Smooth muscle cell (in vitro differentiated cells): Measurements from ENCODE around the gene HOXC6. TPM values are rescaled to one million over a fixed set of nuclear protein-coding genes. Genes with fewer than 3 reads are reported as not detected.

Experiments used
- DNase-seq: peaks from one replicate; lab custom pipeline; 2025; ENCODE audit not compliant: unreplicated experiment; lab: John Stamatoyannopoulos, UW
- H2AFZ ChIP-seq: fragments of 200-600 bp; sonication (generic); 2 replicates; pipeline ENCODE4 v1.6.0; 2016; ENCODE audit warnings: antibody characterized with exemption, low read depth, mild to moderate bottlenecking
- H3F3A ChIP-seq: fragments of 200-600 bp; sonication (generic); 2 replicates; pipeline ENCODE4 v1.6.0; 2017; ENCODE audit warnings: antibody characterized with exemption, low read depth
- H3K27ac ChIP-seq: fragments of 200-600 bp; sonication (generic); 2 replicates; pipeline ENCODE4 v1.5.1; 2016; ENCODE audit warnings: low read depth, mild to moderate bottlenecking
- H3K27me3 ChIP-seq: fragments of 200-600 bp; sonication (generic); 2 replicates; pipeline ENCODE4 v1.6.1; 2016; ENCODE audit warnings: low read depth, mild to moderate bottlenecking
- H3K36me3 ChIP-seq: fragments of 200-600 bp; sonication (generic); 2 replicates; pipeline ENCODE4 v1.5.1; 2016; ENCODE audit warnings: low read depth
- H3K4me1 ChIP-seq: fragments of 200-600 bp; sonication (generic); 2 replicates; pipeline ENCODE4 v1.5.1; 2016; ENCODE audit warnings: low read depth
- H3K4me2 ChIP-seq: fragments of 200-600 bp; sonication (generic); 2 replicates; pipeline ENCODE4 v1.6.0; 2016; ENCODE audit warnings: mild to moderate bottlenecking
- H3K4me3 ChIP-seq: fragments of 200-600 bp; sonication (generic); 2 replicates; pipeline ENCODE4 v1.5.1; 2016; ENCODE audit warnings: mild to moderate bottlenecking
- H3K79me2 ChIP-seq: fragments of 200-600 bp; sonication (generic); 2 replicates; pipeline ENCODE4 v1.6.0; 2016; ENCODE audit warnings: low read depth, mild to moderate bottlenecking
- H3K9ac ChIP-seq: fragments of 200-600 bp; sonication (generic); 2 replicates; pipeline ENCODE4 v1.6.0; 2016; ENCODE audit warnings: low read depth
- H3K9me3 ChIP-seq: fragments of 200-600 bp; sonication (generic); replicated peaks from 2 replicates; pipeline ENCODE4 v1.5.1; 2016; ENCODE audit warnings: low read depth
- H4K20me1 ChIP-seq: fragments of 200-600 bp; sonication (generic); 2 replicates; pipeline ENCODE4 v1.6.0; 2016; ENCODE audit warnings: low read depth
- WGBS: methylation state at CpG from one replicate; pipeline ENCODE4 v1.1.7; 2016; ENCODE audit warnings: low lambda C conversion rate; 5-methylcytosine and 5-hydroxymethylcytosine counted together
- polyA plus RNA-seq: library from polyadenylated mRNA; unstranded; fragments of >200 nt; fragmentation: Nextera tagmentation; extraction: Ambion mirVana; gene quantifications from 2 replicates; pipeline ENCODE4 v1.2.1, GENCODE V29; 2016
- total RNA-seq: library from RNA; depleted of rRNA; stranded (reverse); fragments of >200 nt; gene quantifications from 2 replicates; pipeline ENCODE4 v1.2.3, GENCODE V29; 2014
- TF ChIP-seq, protein P1 (sequence below): fragments of 200-600 bp; sonication (generic); IDR thresholded peaks from 2 replicates; pipeline ENCODE4 v1.5.1; 2017; ENCODE audit warnings: borderline replicate concordance, mild to moderate bottlenecking, antibody characterized with exemption; ENCODE audit not compliant: insufficient read depth, poor library complexity, severe bottlenecking

HOXC6 gene
- total and polyA plus RNA-seq, 2 experiments from 2014 or later, result 3.1 to 12.3 TPM

DNA sequence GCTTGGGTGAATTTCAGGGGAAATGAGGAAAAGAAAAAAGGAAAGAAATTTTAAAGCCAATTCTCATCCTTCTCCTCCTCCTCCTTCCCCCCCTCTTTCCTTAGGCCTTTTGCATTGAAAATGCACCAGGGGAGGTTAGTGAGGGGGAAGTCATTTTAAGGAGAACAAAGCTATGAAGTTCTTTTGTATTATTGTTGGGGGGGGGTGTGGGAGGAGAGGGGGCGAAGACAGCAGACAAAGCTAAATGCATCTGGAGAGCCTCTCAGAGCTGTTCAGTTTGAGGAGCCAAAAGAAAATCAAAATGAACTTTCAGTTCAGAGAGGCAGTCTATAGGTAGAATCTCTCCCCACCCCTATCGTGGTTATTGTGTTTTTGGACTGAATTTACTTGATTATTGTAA, 27.3 kb downstream of the HOXC6 start:
- Histone ChIP-seq H3K4me3 (no peak overlapping the region), H3K36me3 (no peaks in the 10 kb centered on the region), H4K20me1 (peaks cover 6% of the 10 kb centered on the region), H3K9ac (no peak overlapping the region), H3F3A (no peaks in the 10 kb centered on the region), H3K27ac (no peak overlapping the region), H2AFZ (no peak overlapping the region), H3K4me2 (no peak overlapping the region), H3K79me2 (no peaks in the 10 kb centered on the region), H3K4me1 (no peaks in the 10 kb centered on the region), H3K9me3 (no peaks in the 10 kb centered on the region), H3K27me3 (peaks cover 100% of the 10 kb centered on the region)
- TF ChIP-seq, protein P1, sequence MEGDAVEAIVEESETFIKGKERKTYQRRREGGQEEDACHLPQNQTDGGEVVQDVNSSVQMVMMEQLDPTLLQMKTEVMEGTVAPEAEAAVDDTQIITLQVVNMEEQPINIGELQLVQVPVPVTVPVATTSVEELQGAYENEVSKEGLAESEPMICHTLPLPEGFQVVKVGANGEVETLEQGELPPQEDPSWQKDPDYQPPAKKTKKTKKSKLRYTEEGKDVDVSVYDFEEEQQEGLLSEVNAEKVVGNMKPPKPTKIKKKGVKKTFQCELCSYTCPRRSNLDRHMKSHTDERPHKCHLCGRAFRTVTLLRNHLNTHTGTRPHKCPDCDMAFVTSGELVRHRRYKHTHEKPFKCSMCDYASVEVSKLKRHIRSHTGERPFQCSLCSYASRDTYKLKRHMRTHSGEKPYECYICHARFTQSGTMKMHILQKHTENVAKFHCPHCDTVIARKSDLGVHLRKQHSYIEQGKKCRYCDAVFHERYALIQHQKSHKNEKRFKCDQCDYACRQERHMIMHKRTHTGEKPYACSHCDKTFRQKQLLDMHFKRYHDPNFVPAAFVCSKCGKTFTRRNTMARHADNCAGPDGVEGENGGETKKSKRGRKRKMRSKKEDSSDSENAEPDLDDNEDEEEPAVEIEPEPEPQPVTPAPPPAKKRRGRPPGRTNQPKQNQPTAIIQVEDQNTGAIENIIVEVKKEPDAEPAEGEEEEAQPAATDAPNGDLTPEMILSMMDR, result no peak
- WGBS, result 39% methylated on average over 2 of the region's 2 CpGs
- DNase-seq, result no peak

DNA sequence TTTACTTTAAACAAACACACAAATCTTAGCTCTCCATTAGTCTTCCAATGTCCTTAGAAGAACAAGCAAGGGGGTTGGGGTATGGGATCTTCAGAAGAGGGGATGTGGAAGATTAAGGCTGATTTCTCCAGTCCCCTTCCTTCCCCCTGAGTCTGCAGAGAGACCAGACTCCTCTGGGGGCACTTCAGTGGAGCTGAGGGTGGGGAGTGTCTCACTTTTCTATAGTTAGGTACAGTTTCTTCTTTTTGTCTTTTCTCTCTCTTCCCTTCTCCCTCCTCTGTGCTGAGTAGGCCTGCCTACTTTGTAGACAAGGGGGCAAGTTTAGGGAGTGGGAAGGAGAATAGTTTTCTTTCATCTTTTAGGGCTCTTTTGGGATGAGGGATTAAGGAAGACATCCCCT, 27.9 kb downstream of the HOXC6 start:
- Histone ChIP-seq H3K36me3 (no peaks in the 10 kb centered on the region), H3K4me1 (no peaks in the 10 kb centered on the region), H3F3A (no peaks in the 10 kb centered on the region), H3K9me3 (no peaks in the 10 kb centered on the region), H3K27me3 (peaks cover 100% of the 10 kb centered on the region), H4K20me1 (peaks cover 6% of the 10 kb centered on the region), H2AFZ (no peak overlapping the region), H3K4me3 (no peak overlapping the region), H3K9ac (no peak overlapping the region), H3K79me2 (no peaks in the 10 kb centered on the region), H3K27ac (no peak overlapping the region), H3K4me2 (no peak overlapping the region)
- DNase-seq, result no peak
- TF ChIP-seq, protein P1, result no peak

DNA sequence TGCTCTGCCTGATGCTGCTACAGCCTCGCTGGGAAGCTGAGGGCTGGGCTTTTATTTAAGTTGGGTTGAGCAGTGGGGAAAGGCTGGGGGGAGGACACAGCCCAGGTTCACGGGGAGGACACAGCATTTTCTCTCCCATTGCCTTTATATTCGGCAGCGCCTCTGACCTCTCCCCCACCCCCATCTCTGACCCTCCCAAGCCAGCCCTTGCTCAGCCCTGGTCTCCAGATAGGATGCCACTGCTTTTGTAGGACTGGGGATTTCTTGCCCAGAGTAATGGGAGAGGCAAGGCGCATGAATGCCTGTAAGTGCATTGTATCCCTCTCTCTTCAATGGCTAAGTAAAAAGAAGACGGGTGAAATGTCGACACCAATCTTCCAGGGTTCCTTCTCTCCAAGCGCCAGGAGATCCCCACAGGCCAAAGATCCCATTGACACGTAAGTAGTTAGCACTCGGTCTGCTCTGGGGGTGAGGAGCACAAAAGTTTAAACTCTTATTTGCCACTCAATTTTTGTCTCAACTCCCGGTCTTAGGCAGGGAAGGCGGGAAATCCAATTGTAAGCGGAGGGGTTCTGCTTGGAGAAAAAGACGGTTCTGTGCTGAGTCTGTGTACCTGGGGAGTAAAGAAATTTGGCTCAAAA, 30.0 kb downstream of the HOXC6 start:
- Histone ChIP-seq H4K20me1 (no peaks in the 10 kb centered on the region), H3K9me3 (no peaks in the 10 kb centered on the region), H3K4me1 (no peaks in the 10 kb centered on the region), H3F3A (no peaks in the 10 kb centered on the region), H2AFZ (no peak overlapping the region), H3K36me3 (no peaks in the 10 kb centered on the region), H3K9ac (no peak overlapping the region), H3K27me3 (peaks cover 100% of the 10 kb centered on the region), H3K79me2 (no peaks in the 10 kb centered on the region), H3K27ac (no peak overlapping the region), H3K4me2 (no peak overlapping the region), H3K4me3 (no peak overlapping the region)
- no peak for DNase-seq
- 31% methylated on average over 14 of the region's 14 CpGs for WGBS
- TF ChIP-seq, protein P1, result no peak

DNA sequence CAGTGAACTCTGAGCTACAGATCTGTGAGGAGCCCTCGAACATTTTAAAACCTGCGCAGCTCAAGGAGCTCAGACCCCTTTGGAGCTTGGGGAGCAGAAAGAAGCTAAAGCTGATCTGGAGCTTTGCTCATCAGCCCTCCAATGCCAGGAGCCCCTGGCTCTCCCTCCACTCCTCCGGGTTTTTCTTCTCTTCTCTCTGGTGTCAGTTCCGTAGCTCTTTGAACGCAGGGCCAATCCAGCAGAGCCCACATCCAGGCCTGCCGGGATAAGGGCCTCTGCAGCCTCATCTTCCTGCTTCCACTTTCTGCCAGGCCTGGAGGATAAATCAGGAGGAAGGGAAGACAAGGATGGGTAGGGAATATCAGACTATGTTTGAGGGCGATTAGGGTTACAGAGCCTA, 31.4 kb downstream of the HOXC6 start:
- no peaks in the 10 kb centered on the region for H3K79me2 ChIP-seq
- WGBS, result 33% methylated on average over 7 of the region's 7 CpGs
- no peak overlapping the region for H3K27ac ChIP-seq
- no peak overlapping the region for H3K4me2 ChIP-seq
- H3K4me3 ChIP-seq, result no peak overlapping the region
- H3K9me3 ChIP-seq, result no peaks in the 10 kb centered on the region
- peaks cover 99% of the 10 kb centered on the region for H3K27me3 ChIP-seq
- H3K9ac ChIP-seq, result no peak overlapping the region
- no peaks in the 10 kb centered on the region for H4K20me1 ChIP-seq
- TF ChIP-seq, protein P1, result no peak
- H3K4me1 ChIP-seq, result no peaks in the 10 kb centered on the region
- no peaks in the 10 kb centered on the region for H3F3A ChIP-seq
- no peaks in the 10 kb centered on the region for H3K36me3 ChIP-seq
- H2AFZ ChIP-seq, result no peak overlapping the region
- no peak for DNase-seq
